ENCODE measurements around the gene NETO2. TPM values are rescaled to one million over a fixed set of nuclear protein-coding genes. Genes with fewer than 3 reads are reported as not detected.

Gene NETO2
- total and polyA plus RNA-seq, 2 of the 13 experiments (the other 11 are each of a cell fraction or from before 2014, with no cell fraction given), result 8.2 to 13.5 TPM

DNA sequence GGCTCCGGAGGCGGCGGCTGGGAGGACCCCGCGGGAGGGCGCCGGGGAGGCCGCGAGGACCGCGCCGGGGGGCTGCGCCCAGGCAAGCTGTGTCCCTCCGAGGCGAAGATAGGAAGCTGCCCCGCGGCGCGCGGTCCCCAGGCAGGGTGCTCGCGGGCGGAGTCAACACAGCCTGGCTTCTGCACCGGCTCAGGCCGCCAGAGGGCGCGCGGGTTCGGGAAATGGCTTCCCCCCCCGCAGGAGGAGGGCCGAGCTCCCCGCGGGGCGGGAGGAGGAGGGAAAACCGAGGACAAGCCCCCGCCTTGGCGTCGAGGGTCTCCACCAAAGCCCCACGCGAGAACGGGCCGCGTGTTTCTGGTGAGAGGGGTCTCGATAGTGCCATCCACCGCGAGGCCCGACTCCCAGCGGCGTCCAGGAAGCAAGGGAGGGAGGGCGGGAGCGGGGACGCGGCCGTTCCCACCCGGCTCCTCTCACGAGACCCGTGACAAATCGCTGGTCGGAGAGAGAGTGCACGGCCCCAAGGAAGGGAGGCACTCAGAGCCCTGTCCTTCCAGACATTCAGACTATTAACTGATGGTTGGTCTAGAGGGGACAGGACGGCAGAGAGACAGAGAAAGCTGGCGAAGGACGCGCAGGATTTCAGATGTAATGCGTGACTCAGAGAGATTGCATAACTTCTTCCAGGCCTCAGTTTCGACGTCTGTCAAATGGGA, 105.8 kb downstream of the NETO2 start (continued):
- TF ChIP-seq, protein P1, sequence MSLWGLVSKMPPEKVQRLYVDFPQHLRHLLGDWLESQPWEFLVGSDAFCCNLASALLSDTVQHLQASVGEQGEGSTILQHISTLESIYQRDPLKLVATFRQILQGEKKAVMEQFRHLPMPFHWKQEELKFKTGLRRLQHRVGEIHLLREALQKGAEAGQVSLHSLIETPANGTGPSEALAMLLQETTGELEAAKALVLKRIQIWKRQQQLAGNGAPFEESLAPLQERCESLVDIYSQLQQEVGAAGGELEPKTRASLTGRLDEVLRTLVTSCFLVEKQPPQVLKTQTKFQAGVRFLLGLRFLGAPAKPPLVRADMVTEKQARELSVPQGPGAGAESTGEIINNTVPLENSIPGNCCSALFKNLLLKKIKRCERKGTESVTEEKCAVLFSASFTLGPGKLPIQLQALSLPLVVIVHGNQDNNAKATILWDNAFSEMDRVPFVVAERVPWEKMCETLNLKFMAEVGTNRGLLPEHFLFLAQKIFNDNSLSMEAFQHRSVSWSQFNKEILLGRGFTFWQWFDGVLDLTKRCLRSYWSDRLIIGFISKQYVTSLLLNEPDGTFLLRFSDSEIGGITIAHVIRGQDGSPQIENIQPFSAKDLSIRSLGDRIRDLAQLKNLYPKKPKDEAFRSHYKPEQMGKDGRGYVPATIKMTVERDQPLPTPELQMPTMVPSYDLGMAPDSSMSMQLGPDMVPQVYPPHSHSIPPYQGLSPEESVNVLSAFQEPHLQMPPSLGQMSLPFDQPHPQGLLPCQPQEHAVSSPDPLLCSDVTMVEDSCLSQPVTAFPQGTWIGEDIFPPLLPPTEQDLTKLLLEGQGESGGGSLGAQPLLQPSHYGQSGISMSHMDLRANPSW (CRISPR knock-in tag; IDR thresholded peaks at IDR 0.05; ENCODE audit: borderline replicate concordance), result no peak
- no peak for TF ChIP-seq PAF1 (CRISPR knock-in tag; IDR thresholded peaks at IDR 0.05)
- peak; percentile 60; the same call in 1 of the 2 replicates for TF ChIP-seq ETV6 (CRISPR knock-in tag; conservative IDR thresholded peaks at IDR 0.05)
- TF ChIP-seq ADNP (CRISPR knock-in tag; IDR thresholded peaks at IDR 0.05), result peak; percentile 49
- TF ChIP-seq ZNF431 (CRISPR knock-in tag; IDR thresholded peaks at IDR 0.05; ENCODE audit: borderline replicate concordance, low read depth), result no peak
- TF ChIP-seq STAT5B (CRISPR knock-in tag; IDR thresholded peaks at IDR 0.05), result 0 out of 2 replicates have a peak, but pooled peaks have one; percentile 71
- peak; percentile 73; the same call in 1 of the 2 replicates for TF ChIP-seq ZNF350 (CRISPR knock-in tag; IDR thresholded peaks at IDR 0.05; ENCODE audit: borderline replicate concordance, low read depth)
- peak; percentile 53; the same call in 1 of the 2 replicates for TF ChIP-seq MAF1 (CRISPR knock-in tag; IDR thresholded peaks at IDR 0.05; ENCODE audit: borderline replicate concordance)
- TF ChIP-seq, protein P2, sequence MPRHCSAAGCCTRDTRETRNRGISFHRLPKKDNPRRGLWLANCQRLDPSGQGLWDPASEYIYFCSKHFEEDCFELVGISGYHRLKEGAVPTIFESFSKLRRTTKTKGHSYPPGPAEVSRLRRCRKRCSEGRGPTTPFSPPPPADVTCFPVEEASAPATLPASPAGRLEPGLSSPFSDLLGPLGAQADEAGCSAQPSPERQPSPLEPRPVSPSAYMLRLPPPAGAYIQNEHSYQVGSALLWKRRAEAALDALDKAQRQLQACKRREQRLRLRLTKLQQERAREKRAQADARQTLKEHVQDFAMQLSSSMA (CRISPR knock-in tag; IDR thresholded peaks at IDR 0.05), result no peak; the same call in 1 of the 2 replicates
- TF ChIP-seq POLR2AphosphoS5 (IDR thresholded peaks at IDR 0.05; ENCODE audit: low read depth, low read length), result no peak
- peak; percentile 60; the same call in 1 of the 2 replicates for TF ChIP-seq REPIN1 (CRISPR knock-in tag; IDR thresholded peaks at IDR 0.05; ENCODE audit: borderline replicate concordance, low read depth)
- TF ChIP-seq, protein P3, sequence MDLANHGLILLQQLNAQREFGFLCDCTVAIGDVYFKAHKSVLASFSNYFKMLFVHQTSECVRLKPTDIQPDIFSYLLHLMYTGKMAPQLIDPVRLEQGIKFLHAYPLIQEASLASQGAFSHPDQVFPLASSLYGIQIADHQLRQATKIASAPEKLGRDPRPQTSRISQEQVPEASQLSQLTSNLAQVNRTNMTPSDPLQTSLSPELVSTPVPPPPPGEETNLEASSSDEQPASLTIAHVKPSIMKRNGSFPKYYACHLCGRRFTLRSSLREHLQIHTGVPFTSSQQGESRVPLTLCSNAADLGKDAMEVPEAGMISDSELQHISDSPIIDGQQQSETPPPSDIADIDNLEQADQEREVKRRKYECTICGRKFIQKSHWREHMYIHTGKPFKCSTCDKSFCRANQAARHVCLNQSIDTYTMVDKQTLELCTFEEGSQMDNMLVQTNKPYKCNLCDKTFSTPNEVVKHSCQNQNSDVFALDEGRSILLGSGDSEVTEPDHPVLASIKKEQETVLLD (CRISPR knock-in tag; IDR thresholded peaks at IDR 0.05; ENCODE audit: low read depth), result no peak; the same call in 1 of the 2 replicates
- TF ChIP-seq EEA1 (CRISPR knock-in tag; IDR thresholded peaks at IDR 0.05; ENCODE audit: borderline replicate concordance), result no peak
- no peak for TF ChIP-seq ZNF138 (CRISPR knock-in tag; IDR thresholded peaks at IDR 0.05; ENCODE audit: low read depth)
- no peak for TF ChIP-seq SMAD9 (CRISPR knock-in tag; IDR thresholded peaks at IDR 0.05)
- TF ChIP-seq HDAC1 (CRISPR knock-in tag; IDR thresholded peaks at IDR 0.05), result peak; percentile 68
- TF ChIP-seq ZNF629 (CRISPR knock-in tag; conservative IDR thresholded peaks at IDR 0.05), result peak; percentile 97
- no peak for TF ChIP-seq SMAD3 (CRISPR knock-in tag; IDR thresholded peaks at IDR 0.05)

Measured in HepG2 (cell line).